Right kidney (tissue), 1 donor: ENCODE results near the gene PSD2.

Experiments
- DNase-seq: peaks from one replicate; pipeline ENCODE4 v3.0.0-alpha.2; 2016

PSD2 gene

GRCh38 chr5:139880416-139881142 lies 85.0 kb downstream of the PSD2 start:
- peak; percentile 48 for DNase-seq

- DNase-seq: no peak
Measured at GRCh38 chr5:139881143-139881733, 85.6 kb downstream of the PSD2 start.

GRCh38 chr5:139882316-139882715 lies 86.7 kb downstream of the PSD2 start:
- DNase-seq: no peak

- DNase-seq: no peak
Measured at GRCh38 chr5:139882961-139883539, 87.4 kb downstream of the PSD2 start.

- no peak for DNase-seq
Measured at GRCh38 chr5:139884144-139884543, 88.5 kb downstream of the PSD2 start.

GRCh38 chr5:139884734-139885133 lies 89.1 kb downstream of the PSD2 start:
- no peak for DNase-seq

- DNase-seq: no peak
Measured at GRCh38 chr5:139885172-139885856, 89.7 kb downstream of the PSD2 start.

GRCh38 chr5:139885857-139886208 lies 90.2 kb downstream of the PSD2 start:
- no peak for DNase-seq

- DNase-seq: no peak
Measured at GRCh38 chr5:139886213-139886612, 90.6 kb downstream of the PSD2 start.

- DNase-seq: no peak
Measured at GRCh38 chr5:139888370-139888769, 92.8 kb downstream of the PSD2 start.

GRCh38 chr5:139889410-139889809 lies 93.8 kb downstream of the PSD2 start:
- DNase-seq: no peak

GRCh38 chr5:139893873-139894272 lies 98.3 kb downstream of the PSD2 start:
- no peak for DNase-seq
